Mucosa of stomach (tissue), 1 donor: ENCODE results near the gene SF3B1.
"Not testable (repeated sequence)": the region's sequence is repeated elsewhere in the genome, so short reads cannot be mapped to it uniquely, and the experiment has no call there.

Experiments
- H3K27me3 ChIP-seq: one replicate; pipeline ENCODE4 v1.7.0; 2013; ENCODE audit warnings: mild to moderate bottlenecking, low read length; ENCODE audit not compliant: control insufficient read depth, insufficient read depth
- H3K36me3 ChIP-seq: one replicate; pipeline ENCODE4 v1.7.0; 2013; ENCODE audit warnings: low read length; ENCODE audit not compliant: control insufficient read depth, insufficient read depth
- H3K4me1 ChIP-seq: one replicate; pipeline ENCODE4 v1.7.0; 2013; ENCODE audit warnings: mild to moderate bottlenecking, low read length; ENCODE audit not compliant: control insufficient read depth, insufficient read depth
- H3K4me3 ChIP-seq: one replicate; pipeline ENCODE4 v1.7.0; 2013; ENCODE audit warnings: low read length
- H3K9ac ChIP-seq: one replicate; pipeline ENCODE4 v1.7.0; 2013; ENCODE audit warnings: mild to moderate bottlenecking, low read length, moderate library complexity
- H3K9me3 ChIP-seq: one replicate; pipeline ENCODE4 v1.7.0; 2013; ENCODE audit warnings: mild to moderate bottlenecking, low read length, moderate library complexity; ENCODE audit not compliant: control insufficient read depth
- donor health status: Pancreatic carcinoma.

Gene SF3B1

DNA sequence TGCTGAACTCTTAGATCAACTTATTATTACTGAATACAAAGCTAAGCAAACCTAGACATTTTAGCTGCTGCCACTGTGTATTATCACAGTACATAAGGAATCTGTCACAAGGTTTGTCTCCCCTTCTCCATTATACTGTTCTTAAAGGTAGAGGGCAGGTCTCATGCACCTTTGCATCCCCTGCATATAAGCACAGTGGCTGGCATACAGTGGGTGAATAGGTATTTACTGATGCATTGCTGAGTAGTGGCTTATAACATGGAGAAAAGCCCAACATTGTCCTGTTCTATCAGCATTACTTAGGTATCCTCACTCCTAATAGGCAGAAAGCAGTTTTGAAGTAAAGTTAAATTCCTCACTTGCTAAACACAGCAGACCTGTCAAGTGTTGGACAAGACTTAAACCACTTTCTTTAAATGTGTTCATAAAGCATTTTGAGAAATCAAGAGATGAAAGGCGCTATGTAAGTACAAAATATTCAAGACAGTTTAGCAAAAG, 43.6 kb downstream of the SF3B1 start:
- no peaks in the 10 kb centered on the region for H3K36me3 ChIP-seq
- no peak overlapping the region for H3K4me3 ChIP-seq
- H3K27me3 ChIP-seq, result no peaks in the 10 kb centered on the region
- H3K9me3 ChIP-seq, result no peaks in the 10 kb centered on the region
- H3K9ac ChIP-seq, result no peak overlapping the region
- H3K4me1 ChIP-seq, result peaks cover 4% of the 10 kb centered on the region

- no peaks in the 10 kb centered on the region for H3K27me3 ChIP-seq
- no peaks in the 10 kb centered on the region for H3K9me3 ChIP-seq
- no peak overlapping the region for H3K9ac ChIP-seq
- H3K36me3 ChIP-seq, result no peaks in the 10 kb centered on the region
- H3K4me1 ChIP-seq, result no peaks in the 10 kb centered on the region
- H3K4me3 ChIP-seq, result no peak overlapping the region
Observed at GRCh38 chr2:197388866-197389587, 45.8 kb downstream of the SF3B1 start.

- Histone ChIP-seq H3K4me1 (no peaks in the 10 kb centered on the region), H3K36me3 (no peaks in the 10 kb centered on the region), H3K4me3 (no peak overlapping the region), H3K9ac (no peak overlapping the region), H3K9me3 (no peaks in the 10 kb centered on the region), H3K27me3 (no peaks in the 10 kb centered on the region)
Observed at GRCh38 chr2:197387179-197387578, 47.6 kb downstream of the SF3B1 start.

- no peak overlapping the region for H3K9ac ChIP-seq
- H3K4me1 ChIP-seq, result no peaks in the 10 kb centered on the region
- H3K36me3 ChIP-seq, result no peaks in the 10 kb centered on the region
- H3K4me3 ChIP-seq, result no peak overlapping the region
- H3K9me3 ChIP-seq, result no peaks in the 10 kb centered on the region
- no peaks in the 10 kb centered on the region for H3K27me3 ChIP-seq
Observed at GRCh38 chr2:197386242-197386641, 48.6 kb downstream of the SF3B1 start.

GRCh38 chr2:197383825-197384224, 51.0 kb downstream of the SF3B1 start:
- Histone ChIP-seq H3K4me3 (no peak overlapping the region), H3K27me3 (no peaks in the 10 kb centered on the region), H3K9ac (no peak overlapping the region), H3K36me3 (no peaks in the 10 kb centered on the region), H3K9me3 (no peaks in the 10 kb centered on the region), H3K4me1 (no peaks in the 10 kb centered on the region)

DNA sequence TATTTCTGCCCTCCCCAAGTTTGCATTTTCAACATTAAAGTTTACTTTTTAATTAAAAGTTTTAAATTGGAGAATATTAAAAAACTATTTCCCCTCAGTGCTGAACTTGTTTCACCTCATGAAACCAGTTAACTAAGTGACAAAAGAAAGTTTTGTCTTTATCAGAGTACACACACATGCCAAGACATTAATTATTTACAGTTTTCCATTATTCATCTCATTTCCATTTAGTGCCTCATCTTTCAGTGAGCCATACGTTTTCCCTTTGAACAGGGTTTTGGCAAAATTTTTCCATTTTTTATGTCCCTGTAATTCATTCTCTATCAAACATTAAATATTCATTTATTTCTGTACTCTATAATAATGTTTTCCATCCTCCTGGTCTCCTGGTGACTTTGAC, 53.2 kb downstream of the SF3B1 start:
- no peak overlapping the region for H3K9ac ChIP-seq
- no peaks in the 10 kb centered on the region for H3K36me3 ChIP-seq
- no peaks in the 10 kb centered on the region for H3K27me3 ChIP-seq
- H3K9me3 ChIP-seq, result no peaks in the 10 kb centered on the region
- no peak overlapping the region for H3K4me3 ChIP-seq
- H3K4me1 ChIP-seq, result no peaks in the 10 kb centered on the region

- not testable (repeated sequence) for H3K9ac ChIP-seq, H3K4me3 ChIP-seq, H3K36me3 ChIP-seq
Observed at GRCh38 chr2:197379918-197380309, 54.9 kb downstream of the SF3B1 start.

DNA sequence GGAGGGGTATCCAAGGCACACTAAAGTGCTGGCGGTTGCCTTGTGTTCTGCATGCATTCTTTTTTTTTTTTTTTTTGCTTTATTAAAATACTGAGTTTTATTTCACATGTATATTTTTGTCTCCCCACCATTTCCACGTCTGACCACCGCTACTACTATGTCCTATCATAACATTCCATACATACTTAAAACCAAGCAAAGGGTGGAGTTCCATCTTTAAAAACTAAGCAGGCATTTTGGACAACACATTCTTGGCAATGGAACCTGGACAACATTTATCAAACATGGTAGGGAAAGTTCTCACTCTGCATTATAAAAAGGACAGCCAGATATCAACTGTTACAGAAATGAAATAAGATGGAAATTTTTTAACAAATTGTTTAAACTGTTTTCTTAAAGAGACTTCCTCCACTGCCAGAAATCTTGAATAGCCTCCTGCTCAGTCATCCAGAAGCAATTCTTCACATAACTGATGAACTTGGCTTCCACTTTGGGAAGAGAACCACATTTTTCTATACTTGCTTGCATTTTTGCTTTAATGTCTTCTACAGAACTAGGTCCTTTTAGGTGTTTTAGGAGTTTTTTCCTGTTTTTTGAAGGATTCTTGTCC, 55.4 kb downstream of the SF3B1 start:
- not testable (repeated sequence) for H3K36me3 ChIP-seq, H3K9me3 ChIP-seq, H3K27me3 ChIP-seq, H3K9ac ChIP-seq, H3K4me3 ChIP-seq, H3K4me1 ChIP-seq

More at GRCh38 chr2:197379918-197380309, 54.9 kb downstream of the SF3B1 start:
- not testable (repeated sequence) for H3K4me1 ChIP-seq, H3K27me3 ChIP-seq, H3K9me3 ChIP-seq

- no peak overlapping the region for H3K4me3 ChIP-seq
- H3K27me3 ChIP-seq, result no peaks in the 10 kb centered on the region
- H3K4me1 ChIP-seq, result no peaks in the 10 kb centered on the region
- H3K9ac ChIP-seq, result no peak overlapping the region
- H3K9me3 ChIP-seq, result no peaks in the 10 kb centered on the region
- no peaks in the 10 kb centered on the region for H3K36me3 ChIP-seq
Observed at GRCh38 chr2:197378494-197379307, 56.1 kb downstream of the SF3B1 start.

DNA sequence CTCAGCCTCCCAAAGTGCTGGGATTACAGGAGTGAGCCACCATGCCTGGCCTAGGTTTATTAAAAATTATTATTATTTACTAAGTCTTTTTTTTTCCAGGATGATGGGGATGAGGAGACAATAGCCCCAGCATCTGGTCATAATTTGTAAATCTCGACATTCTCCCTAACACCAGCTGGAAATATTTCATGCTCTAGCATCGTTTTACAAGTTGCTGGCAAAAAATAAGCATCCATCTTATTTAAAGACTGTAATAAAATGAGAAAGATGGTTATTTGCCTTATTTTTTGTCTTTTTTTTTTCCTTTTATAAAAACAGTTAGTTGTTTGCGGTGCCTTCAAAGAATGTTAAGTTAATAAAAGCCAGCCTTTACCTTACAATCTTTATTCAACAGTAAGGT, 56.7 kb downstream of the SF3B1 start:
- no peaks in the 10 kb centered on the region for H3K27me3 ChIP-seq
- H3K4me1 ChIP-seq, result no peaks in the 10 kb centered on the region
- no peaks in the 10 kb centered on the region for H3K9me3 ChIP-seq
- H3K9ac ChIP-seq, result no peak overlapping the region
- H3K4me3 ChIP-seq, result no peak overlapping the region
- no peaks in the 10 kb centered on the region for H3K36me3 ChIP-seq

DNA sequence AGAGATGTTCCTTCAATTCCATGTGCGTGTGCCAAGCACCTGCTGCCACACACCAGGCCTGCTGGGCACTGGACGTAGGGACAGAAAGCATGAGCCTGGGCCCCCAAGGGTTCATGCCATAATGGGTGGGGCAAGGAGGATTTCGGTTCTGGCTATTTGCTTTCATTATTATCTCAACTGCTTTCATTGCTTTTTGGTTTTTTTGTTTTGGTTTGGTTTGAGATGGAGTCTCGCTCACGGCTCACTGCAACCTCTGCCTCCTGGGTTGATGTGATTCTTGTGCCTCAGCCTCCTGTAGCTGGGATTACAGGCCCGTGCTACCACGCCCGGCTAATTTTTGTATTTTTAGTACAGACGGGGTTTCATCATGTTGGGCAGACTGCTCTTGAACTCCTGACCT, 57.2 kb downstream of the SF3B1 start:
- Histone ChIP-seq H3K4me1 (no peaks in the 10 kb centered on the region), H3K9me3 (no peaks in the 10 kb centered on the region), H3K36me3 (no peaks in the 10 kb centered on the region)

DNA sequence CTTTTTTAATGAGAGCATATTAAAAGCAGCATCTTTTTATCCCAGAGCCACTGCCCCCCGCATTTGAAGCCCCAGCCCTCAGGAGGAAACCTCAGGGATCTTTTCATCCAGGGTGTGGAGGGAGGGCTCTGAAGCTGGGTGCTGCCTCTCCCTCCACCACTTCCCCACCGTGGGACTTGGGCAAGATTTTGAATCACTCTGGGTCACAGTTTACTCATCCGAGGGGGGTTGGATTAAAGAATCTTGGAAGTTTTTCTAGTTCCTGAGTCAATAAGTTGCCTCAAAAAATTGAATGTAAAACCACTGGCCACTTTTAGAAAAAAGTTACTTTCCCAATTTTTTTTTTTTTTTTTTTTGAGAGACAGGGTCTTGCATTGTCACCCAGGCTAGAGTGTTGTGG, 62.2 kb downstream of the SF3B1 start:
- Histone ChIP-seq H3K27me3 (no peaks in the 10 kb centered on the region), H3K4me3 (no peak overlapping the region), H3K9me3 (no peaks in the 10 kb centered on the region), H3K4me1 (no peaks in the 10 kb centered on the region), H3K9ac (no peak overlapping the region), H3K36me3 (no peaks in the 10 kb centered on the region)

More for the DNA sequence above, 57.2 kb downstream of the SF3B1 start:
- Histone ChIP-seq H3K4me3 (no peak overlapping the region), H3K9ac (no peak overlapping the region), H3K27me3 (no peaks in the 10 kb centered on the region)
